ENCODE results near the gene PSMA3. TPM values are rescaled to one million over a fixed set of nuclear protein-coding genes. Genes with fewer than 3 reads are reported as not detected.

The PSMA3 gene
- total RNA-seq, 1 donor from 2014 or later, result 180 TPM

- Mint-ChIP-seq H3K36me3 (ENCODE audit: low read depth, unreplicated experiment) (peaks cover 4% of the 10 kb centered on the region), H3K27ac (ENCODE audit: unreplicated experiment) (no peak overlapping the region), H3K9me3 (ENCODE audit: unreplicated experiment) (no peaks in the 10 kb centered on the region), H3K4me1 (ENCODE audit: unreplicated experiment) (no peaks in the 10 kb centered on the region), H3K27me3 (ENCODE audit: unreplicated experiment) (no peaks in the 10 kb centered on the region), H3K4me3 (ENCODE audit: unreplicated experiment) (no peak overlapping the region)
- TF ChIP-seq CTCF (IDR thresholded peaks at IDR 0.05; ENCODE audit: unreplicated experiment), result no peak
- DNase-seq (ENCODE audit: low spot score), result no peak
Observed at GRCh38 chr14:58227096-58227819, 17.4 kb upstream of the PSMA3 start.

- H3K27ac Mint-ChIP-seq (ENCODE audit: unreplicated experiment), result no peak overlapping the region
- peaks cover 2% of the 10 kb centered on the region for H3K27me3 Mint-ChIP-seq (ENCODE audit: unreplicated experiment)
- no peaks in the 10 kb centered on the region for H3K4me1 Mint-ChIP-seq (ENCODE audit: unreplicated experiment)
- TF ChIP-seq CTCF (IDR thresholded peaks at IDR 0.05; ENCODE audit: unreplicated experiment), result no peak
- no peak overlapping the region for H3K4me3 Mint-ChIP-seq (ENCODE audit: unreplicated experiment)
- no peak for DNase-seq (ENCODE audit: low spot score)
- H3K9me3 Mint-ChIP-seq (ENCODE audit: unreplicated experiment), result no peaks in the 10 kb centered on the region
- no peaks in the 10 kb centered on the region for H3K36me3 Mint-ChIP-seq (ENCODE audit: low read depth, unreplicated experiment)
Observed at GRCh38 chr14:58238252-58239243, 6.1 kb upstream of the PSMA3 start.

GRCh38 chr14:58239244-58240195 is 5.1 kb upstream of the PSMA3 start:
- Mint-ChIP-seq H3K9me3 (ENCODE audit: unreplicated experiment) (no peaks in the 10 kb centered on the region), H3K4me3 (ENCODE audit: unreplicated experiment) (no peak overlapping the region), H3K36me3 (ENCODE audit: low read depth, unreplicated experiment) (no peaks in the 10 kb centered on the region), H3K27me3 (ENCODE audit: unreplicated experiment) (peaks cover 2% of the 10 kb centered on the region), H3K27ac (ENCODE audit: unreplicated experiment) (peak overlapping the region; percentile 76), H3K4me1 (ENCODE audit: unreplicated experiment) (peaks cover 4% of the 10 kb centered on the region)
- TF ChIP-seq CTCF (IDR thresholded peaks at IDR 0.05; ENCODE audit: unreplicated experiment), result no peak
- peak; percentile 72 for DNase-seq (ENCODE audit: low spot score)

GRCh38 chr14:58243790-58244555 is 670 bp upstream of the PSMA3 start:
- H3K36me3 Mint-ChIP-seq (ENCODE audit: low read depth, unreplicated experiment), result peaks cover 4% of the 10 kb centered on the region
- no peak for TF ChIP-seq CTCF (IDR thresholded peaks at IDR 0.05; ENCODE audit: unreplicated experiment)
- H3K4me3 Mint-ChIP-seq (ENCODE audit: unreplicated experiment), result peak overlapping the region; percentile 94
- peaks cover 6% of the 10 kb centered on the region for H3K27me3 Mint-ChIP-seq (ENCODE audit: unreplicated experiment)
- H3K4me1 Mint-ChIP-seq (ENCODE audit: unreplicated experiment), result peaks cover 16% of the 10 kb centered on the region
- DNase-seq (ENCODE audit: low spot score), result no peak
- peak overlapping the region; percentile 54 for H3K27ac Mint-ChIP-seq (ENCODE audit: unreplicated experiment)
- no peaks in the 10 kb centered on the region for H3K9me3 Mint-ChIP-seq (ENCODE audit: unreplicated experiment)
